ENCODE results near the gene NT5C1B.
"Not testable (repeated sequence)": the region's sequence is repeated elsewhere in the genome, so short reads cannot be mapped to it uniquely, and the experiment has no call there.

Gene NT5C1B

GRCh38 chr2:18589354-18589753 lies at the start of gene NT5C1B:
TSS of gene NT5C1B (minus strand) at chr2:18589569. CDS start at chr2:18589468, 101 bp downstream.
- no peak for ATAC-seq

GRCh38 chr2:18637196-18637595 lies 47.8 kb upstream of the NT5C1B start:
- Mint-ChIP-seq H3K36me3 (peaks cover 5% of the 10 kb centered on the region), H3K9me3 (peaks cover 20% of the 10 kb centered on the region), H3K4me1 (no peaks in the 10 kb centered on the region), H3K4me3 (no peak overlapping the region), H3K27ac (no peak overlapping the region)
- no peak for ATAC-seq
- no peak for DNase-seq (ENCODE audit: low spot score in 2 of 2)

More at GRCh38 chr2:18589354-18589753, at the start of gene NT5C1B:
- no peaks in the 10 kb centered on the region for H3K9me3 Mint-ChIP-seq
- no peak for DNase-seq (ENCODE audit: low spot score in 2 of 2)
- no peaks in the 10 kb centered on the region for H3K4me1 Mint-ChIP-seq
- H3K4me3 Mint-ChIP-seq, result no peak within 1 kb of the TSS
- no peak within 1 kb of the TSS for H3K27ac Mint-ChIP-seq
- no peaks in the 10 kb centered on the region for H3K36me3 Mint-ChIP-seq

DNA sequence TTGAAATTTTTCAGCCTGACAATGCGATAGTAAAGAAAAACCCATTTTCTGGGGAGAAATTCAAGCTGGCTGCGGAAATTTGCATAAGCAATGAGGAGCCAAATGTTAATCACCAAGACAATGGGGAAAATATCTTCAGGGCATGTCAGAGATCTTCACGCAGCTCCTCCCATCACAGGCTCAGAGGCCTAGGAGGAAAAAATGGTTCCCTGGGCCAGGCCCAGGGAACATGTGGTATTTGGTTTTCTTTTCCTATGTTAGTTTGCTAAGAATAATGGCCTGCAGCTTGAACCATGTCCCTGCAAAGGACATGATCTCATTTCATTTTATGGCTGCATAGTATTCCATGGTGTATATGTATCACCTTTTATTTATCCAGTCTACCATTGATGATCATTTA lies 43.3 kb upstream of the NT5C1B start:
- H3K27ac Mint-ChIP-seq; ATAC-seq; H3K36me3 Mint-ChIP-seq; DNase-seq (ENCODE audit: low spot score in 2 of 2); H3K4me1 Mint-ChIP-seq; H3K4me3 Mint-ChIP-seq: not testable (repeated sequence)
- peaks cover 23% of the 10 kb centered on the region for H3K9me3 Mint-ChIP-seq

DNA sequence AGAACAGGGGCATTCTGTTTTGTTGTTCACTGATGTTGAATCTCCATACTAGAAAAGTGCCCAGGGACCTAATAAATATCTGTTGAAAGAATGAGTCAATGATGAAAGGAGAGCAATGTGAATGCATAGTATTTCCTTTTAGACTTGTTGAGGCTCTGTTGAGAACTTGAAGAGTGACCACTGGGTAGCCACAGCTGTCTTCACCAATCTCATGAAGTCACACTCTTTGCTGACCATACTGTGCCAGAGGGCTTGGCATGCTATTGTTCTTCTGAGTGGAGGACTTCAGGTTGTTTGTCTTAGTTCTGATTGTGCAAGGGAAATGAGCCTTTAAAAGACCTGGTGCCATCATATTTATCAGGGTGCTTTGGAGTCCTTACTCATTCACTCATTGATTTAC lies 41.6 kb upstream of the NT5C1B start:
- peaks cover 14% of the 10 kb centered on the region for H3K9me3 Mint-ChIP-seq

DNA sequence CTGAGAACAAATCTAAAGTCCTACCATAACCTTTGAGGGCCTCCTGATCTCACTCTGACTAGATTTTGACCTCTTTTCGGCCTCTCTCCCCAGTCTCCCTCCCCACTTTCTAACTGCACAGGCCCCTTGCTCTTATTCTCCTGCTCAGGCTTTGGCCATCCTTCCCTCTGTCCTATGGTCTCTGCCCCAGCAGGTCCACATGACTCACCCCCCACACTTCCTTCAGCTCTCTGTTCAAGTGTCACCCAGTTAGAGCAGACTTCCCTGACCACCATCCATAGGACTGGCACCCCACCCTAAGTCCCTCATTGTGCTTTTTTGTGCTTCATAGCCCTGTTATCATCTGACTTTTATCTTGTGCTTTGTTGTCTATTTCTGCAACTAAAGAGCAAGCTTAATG lies 41.2 kb upstream of the NT5C1B start:
- DNase-seq (ENCODE audit: low spot score in 2 of 2), result no peak
- no peak overlapping the region for H3K27ac Mint-ChIP-seq
- H3K36me3 Mint-ChIP-seq, result no peaks in the 10 kb centered on the region
- peaks cover 14% of the 10 kb centered on the region for H3K9me3 Mint-ChIP-seq
- H3K4me1 Mint-ChIP-seq, result no peaks in the 10 kb centered on the region
- no peak overlapping the region for H3K4me3 Mint-ChIP-seq
- no peak for ATAC-seq

More for the DNA sequence above, 41.6 kb upstream of the NT5C1B start:
- Mint-ChIP-seq H3K4me1 (no peaks in the 10 kb centered on the region), H3K27ac (no peak overlapping the region), H3K4me3 (no peak overlapping the region), H3K36me3 (peaks cover under 1% of the 10 kb centered on the region)
- no peak for ATAC-seq
- no peak for DNase-seq (ENCODE audit: low spot score in 2 of 2)

GRCh38 chr2:18630101-18630500 lies 40.7 kb upstream of the NT5C1B start:
- Mint-ChIP-seq H3K4me1 (no peaks in the 10 kb centered on the region), H3K9me3 (peaks cover 14% of the 10 kb centered on the region), H3K36me3 (no peaks in the 10 kb centered on the region), H3K27ac (no peak overlapping the region), H3K4me3 (no peak overlapping the region)
- no peak for ATAC-seq
- DNase-seq (ENCODE audit: low spot score in 2 of 2), result no peak

GRCh38 chr2:18626958-18627650 lies 37.7 kb upstream of the NT5C1B start:
- ATAC-seq (no peak), DNase-seq (ENCODE audit: low spot score in 2 of 2) (no peak)
- Mint-ChIP-seq H3K4me1 (no peaks in the 10 kb centered on the region), H3K9me3 (peaks cover 6% of the 10 kb centered on the region), H3K36me3 (no peaks in the 10 kb centered on the region), H3K27ac (no peak overlapping the region), H3K4me3 (no peak overlapping the region)

DNA sequence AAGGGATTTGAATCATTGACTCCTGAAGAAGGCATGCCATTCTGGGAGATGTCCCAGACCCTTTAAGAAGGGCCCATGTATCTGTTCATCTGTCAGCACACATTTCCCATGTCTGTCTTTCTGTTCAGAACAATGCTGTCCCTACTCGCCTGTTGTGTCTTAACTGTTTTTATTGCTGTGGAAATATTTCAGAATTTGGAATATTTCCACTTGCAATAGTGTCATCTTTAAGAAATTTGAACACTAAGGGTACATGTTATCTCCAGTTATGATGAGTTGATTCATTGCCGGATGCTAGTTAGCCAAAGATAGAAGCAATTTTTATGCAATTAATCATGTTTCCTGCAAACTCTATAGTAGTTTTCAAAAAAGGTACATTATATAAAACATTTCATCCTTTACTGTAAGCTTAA lies 36.9 kb upstream of the NT5C1B start:
- Mint-ChIP-seq H3K4me3 (no peak overlapping the region), H3K27ac (no peak overlapping the region), H3K4me1 (no peaks in the 10 kb centered on the region), H3K9me3 (peaks cover 1% of the 10 kb centered on the region), H3K36me3 (no peaks in the 10 kb centered on the region)
- DNase-seq (ENCODE audit: low spot score in 2 of 2), result no peak
- no peak for ATAC-seq

DNA sequence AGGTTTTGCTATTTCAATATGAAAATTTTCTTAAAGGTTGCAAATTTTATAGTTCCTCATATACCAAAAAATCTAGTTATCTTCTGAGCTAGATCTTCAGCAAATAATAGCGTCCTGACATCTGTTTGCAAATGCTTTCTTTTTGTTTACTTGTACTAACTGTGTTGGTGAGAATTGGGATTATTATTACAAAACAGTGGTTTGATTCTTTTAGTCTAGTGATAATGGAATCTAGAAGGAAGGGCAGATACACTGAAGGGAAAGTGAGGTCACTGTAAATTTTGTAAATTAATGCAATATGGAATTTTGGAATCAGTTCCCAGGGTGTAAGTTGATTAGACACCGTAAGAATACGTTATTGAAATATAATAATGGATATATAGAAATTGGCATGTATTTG lies 36.2 kb upstream of the NT5C1B start:
- ATAC-seq, result no peak
- Mint-ChIP-seq H3K36me3 (no peaks in the 10 kb centered on the region), H3K9me3 (no peaks in the 10 kb centered on the region), H3K27ac (no peak overlapping the region), H3K4me1 (no peaks in the 10 kb centered on the region), H3K4me3 (no peak overlapping the region)
- DNase-seq (ENCODE audit: low spot score in 2 of 2), result no peak

DNA sequence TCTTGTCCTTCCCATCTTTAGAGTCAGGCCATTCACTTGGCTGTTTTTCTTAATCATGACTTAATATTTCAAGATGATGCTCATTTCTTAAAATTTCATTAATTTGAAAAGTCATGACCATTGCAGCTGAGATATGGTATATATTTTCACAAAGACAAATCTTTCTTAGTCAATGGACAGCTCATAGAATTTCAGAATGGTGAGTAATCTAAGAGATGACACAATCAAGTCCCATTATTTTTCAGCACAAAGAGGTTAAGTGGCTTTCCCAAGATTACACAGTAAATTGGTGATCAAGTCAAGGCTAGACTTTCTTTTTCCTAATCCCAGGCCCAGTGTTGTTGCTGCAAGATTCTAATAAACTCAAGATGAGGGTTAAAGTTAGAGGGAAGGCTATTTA lies 34.4 kb upstream of the NT5C1B start:
- peaks cover 2% of the 10 kb centered on the region for H3K9me3 Mint-ChIP-seq
- no peak for ATAC-seq
- H3K4me1 Mint-ChIP-seq, result no peaks in the 10 kb centered on the region
- no peak overlapping the region for H3K27ac Mint-ChIP-seq
- H3K4me3 Mint-ChIP-seq, result no peak overlapping the region
- no peak for DNase-seq (ENCODE audit: low spot score in 2 of 2)
- H3K36me3 Mint-ChIP-seq, result no peaks in the 10 kb centered on the region

GRCh38 chr2:18620867-18621632 lies 31.7 kb upstream of the NT5C1B start:
- Mint-ChIP-seq H3K27ac (no peak overlapping the region), H3K4me1 (no peaks in the 10 kb centered on the region)
- ATAC-seq, result no peak

GRCh38 chr2:18619091-18619490 lies 29.7 kb upstream of the NT5C1B start:
- DNase-seq (ENCODE audit: low spot score in 2 of 2) (no peak), ATAC-seq (no peak)
- Mint-ChIP-seq H3K4me3 (no peak overlapping the region), H3K36me3 (no peaks in the 10 kb centered on the region), H3K27ac (no peak overlapping the region), H3K4me1 (no peaks in the 10 kb centered on the region), H3K9me3 (peaks cover 2% of the 10 kb centered on the region)

More at GRCh38 chr2:18620867-18621632, 31.7 kb upstream of the NT5C1B start:
- no peaks in the 10 kb centered on the region for H3K36me3 Mint-ChIP-seq
- H3K9me3 Mint-ChIP-seq, result peaks cover 2% of the 10 kb centered on the region
- no peak for DNase-seq (ENCODE audit: low spot score in 2 of 2)
- no peak overlapping the region for H3K4me3 Mint-ChIP-seq

GRCh38 chr2:18614041-18614440 lies 24.7 kb upstream of the NT5C1B start:
- Mint-ChIP-seq H3K36me3 (no peaks in the 10 kb centered on the region), H3K4me1 (no peaks in the 10 kb centered on the region), H3K9me3 (no peaks in the 10 kb centered on the region), H3K4me3 (no peak overlapping the region), H3K27ac (no peak overlapping the region)
- ATAC-seq (no peak), DNase-seq (ENCODE audit: low spot score in 2 of 2) (no peak)

DNA sequence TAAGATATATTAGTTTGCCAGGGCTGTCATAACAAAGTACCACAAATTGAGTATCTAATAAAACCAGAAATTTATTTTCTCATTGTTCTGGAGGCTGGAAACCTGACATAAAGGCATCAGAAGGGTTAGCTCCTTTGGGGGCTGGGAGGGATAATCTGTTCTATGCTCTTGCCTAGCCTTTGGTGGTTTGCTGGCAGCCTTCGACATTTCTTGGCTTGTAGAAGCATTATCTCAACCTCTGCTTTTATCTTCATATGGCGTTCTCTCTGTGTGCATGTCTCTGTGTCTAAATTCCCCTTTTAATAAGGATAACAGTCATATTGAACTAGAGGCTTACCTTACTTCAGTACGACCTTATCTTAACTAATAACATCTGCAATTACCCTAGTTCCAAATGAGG lies 22.8 kb upstream of the NT5C1B start:
- no peak overlapping the region for H3K4me3 Mint-ChIP-seq
- DNase-seq (ENCODE audit: low spot score in 2 of 2) (no peak), ATAC-seq (no peak)
- H3K9me3 Mint-ChIP-seq, result no peaks in the 10 kb centered on the region
- H3K4me1 Mint-ChIP-seq, result no peaks in the 10 kb centered on the region
- no peak overlapping the region for H3K27ac Mint-ChIP-seq
- no peaks in the 10 kb centered on the region for H3K36me3 Mint-ChIP-seq

DNA sequence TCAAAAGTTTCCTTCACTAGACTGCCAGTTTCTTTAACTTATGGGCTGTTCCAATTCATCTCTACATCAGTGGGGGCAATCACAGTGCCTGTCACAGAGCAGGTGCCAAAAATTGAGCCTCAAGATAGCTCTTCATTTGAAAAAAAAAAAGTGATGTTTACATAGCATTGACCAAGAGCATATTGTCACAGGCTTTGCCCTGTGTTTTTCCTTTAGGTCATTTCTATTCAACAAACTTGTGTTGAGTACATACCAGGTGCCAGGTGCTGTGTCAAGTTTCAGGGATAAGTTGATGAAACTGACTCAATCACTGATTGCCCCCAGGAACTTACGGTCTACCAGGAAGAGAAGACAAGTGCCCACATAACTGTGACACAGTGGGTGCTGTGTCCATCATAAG lies 22.2 kb upstream of the NT5C1B start:
- Mint-ChIP-seq H3K4me1 (no peaks in the 10 kb centered on the region), H3K27ac (no peak overlapping the region), H3K9me3 (no peaks in the 10 kb centered on the region), H3K36me3 (no peaks in the 10 kb centered on the region), H3K4me3 (no peak overlapping the region)
- DNase-seq (ENCODE audit: low spot score in 2 of 2), result no peak
- ATAC-seq, result no peak

GRCh38 chr2:18611184-18611583 lies 21.8 kb upstream of the NT5C1B start:
- no peak for DNase-seq (ENCODE audit: low spot score in 2 of 2)
- no peak overlapping the region for H3K4me3 Mint-ChIP-seq
- H3K36me3 Mint-ChIP-seq, result no peaks in the 10 kb centered on the region
- no peak overlapping the region for H3K27ac Mint-ChIP-seq
- no peaks in the 10 kb centered on the region for H3K9me3 Mint-ChIP-seq
- H3K4me1 Mint-ChIP-seq, result no peaks in the 10 kb centered on the region
- no peak for ATAC-seq

Data from stimulated activated effector memory CD8-positive, alpha-beta T cell treated with anti-CD3 and anti-CD28 coated beads, Interleukin-12 subunit alpha, Interleukin-12 subunit beta, amount 100 ng/mL, for 72 hours (primary cell).